Hematopoietic multipotent progenitor cell treated with erythropoietin and hydrocortisone succinate and interleukin-3 and kit ligand, for 15 days (in vitro differentiated cells): ENCODE measurements around the gene ATF6B.
"Not testable (repeated sequence)": the region's sequence is repeated elsewhere in the genome, so short reads cannot be mapped to it uniquely, and the experiment has no call there.

Experiments
- DNase-seq: peaks from one replicate; pipeline ENCODE4 v3.0.0-alpha.2; 2015; ENCODE audit warnings: low spot score

Gene ATF6B

GRCh38 chr6:32081168-32081990 is 46.7 kb downstream of the ATF6B start:
- no peak for DNase-seq

GRCh38 chr6:32079566-32080290 is 48.3 kb downstream of the ATF6B start:
- no peak for DNase-seq

- no peak for DNase-seq
Observed at GRCh38 chr6:32076321-32076809, 51.7 kb downstream of the ATF6B start.

- DNase-seq: no peak
Observed at GRCh38 chr6:32075781-32076180, 52.3 kb downstream of the ATF6B start.

GRCh38 chr6:32074996-32075532 is 53.0 kb downstream of the ATF6B start:
- DNase-seq: no peak

- DNase-seq: no peak
Observed at GRCh38 chr6:32073613-32074012, 54.4 kb downstream of the ATF6B start.

- DNase-seq: no peak
Observed at GRCh38 chr6:32073101-32073500, 54.9 kb downstream of the ATF6B start.

GRCh38 chr6:32070814-32071543 is 57.1 kb downstream of the ATF6B start:
- DNase-seq: no peak

- DNase-seq: no peak
Observed at GRCh38 chr6:32069878-32070515, 58.0 kb downstream of the ATF6B start.

GRCh38 chr6:32069460-32069859 is 58.6 kb downstream of the ATF6B start:
- DNase-seq: no peak

GRCh38 chr6:32068867-32069266 is 59.2 kb downstream of the ATF6B start:
- DNase-seq: no peak

- DNase-seq: not testable (repeated sequence)
Observed at GRCh38 chr6:32068315-32068714, 59.7 kb downstream of the ATF6B start.

- DNase-seq: not testable (repeated sequence)
Observed at GRCh38 chr6:32067521-32067920, 60.5 kb downstream of the ATF6B start.
